GM23248 (cell line): ENCODE measurements around the gene GPR61. TPM values are rescaled to one million over a fixed set of nuclear protein-coding genes. Genes with fewer than 3 reads are reported as not detected.

Experiments used
- DNase-seq: peaks from one replicate; pipeline ENCODE4 v3.0.0-alpha.2; 2015
- H2AFZ ChIP-seq: fragments of 200-600 bp; sonication (generic); 2 replicates; pipeline ENCODE4 v1.6.1; 2016; ENCODE audit warnings: antibody characterized with exemption
- H3F3A ChIP-seq: fragments of 200-600 bp; sonication (generic); 2 replicates; pipeline ENCODE4 v1.6.1; 2016; ENCODE audit warnings: mild to moderate bottlenecking, antibody characterized with exemption, mixed run types; ENCODE audit not compliant: insufficient read depth
- H3K27ac ChIP-seq: fragments of 200-600 bp; sonication (generic); 2 replicates; pipeline ENCODE4 v1.5.1; 2016; ENCODE audit warnings: mild to moderate bottlenecking
- H3K27me3 ChIP-seq: fragments of 200-600 bp; sonication (generic); replicated peaks from 2 replicates; pipeline ENCODE4 v1.6.1; 2016; ENCODE audit warnings: mild to moderate bottlenecking; ENCODE audit not compliant: insufficient read depth
- H3K36me3 ChIP-seq: fragments of 200-600 bp; sonication (generic); 2 replicates; pipeline ENCODE4 v1.6.1; 2016; ENCODE audit warnings: low read depth, mild to moderate bottlenecking
- H3K4me1 ChIP-seq: fragments of 200-600 bp; sonication (generic); 2 replicates; pipeline ENCODE4 v1.6.1; 2016; ENCODE audit warnings: mild to moderate bottlenecking; ENCODE audit not compliant: insufficient read depth
- H3K4me2 ChIP-seq: fragments of 200-600 bp; sonication (generic); one replicate; pipeline ENCODE4 v1.6.1; 2016; ENCODE audit warnings: mild to moderate bottlenecking; ENCODE audit not compliant: unreplicated experiment
- H3K4me3 ChIP-seq: fragments of 200-600 bp; sonication (generic); 2 replicates; pipeline ENCODE4 v1.5.1; 2016; ENCODE audit warnings: mild to moderate bottlenecking
- H3K79me2 ChIP-seq: fragments of 200-600 bp; sonication (generic); 2 replicates; pipeline ENCODE4 v1.6.1; 2016; ENCODE audit warnings: mild to moderate bottlenecking; ENCODE audit not compliant: insufficient read depth
- H3K9ac ChIP-seq: fragments of 200-600 bp; sonication (generic); 2 replicates; pipeline ENCODE4 v1.6.1; 2016; ENCODE audit warnings: mild to moderate bottlenecking
- H3K9me2 ChIP-seq: fragments of 200-600 bp; sonication (generic); 2 replicates; pipeline ENCODE4 v1.6.1; 2016; ENCODE audit warnings: mixed run types, mild to moderate bottlenecking, moderate library complexity; ENCODE audit not compliant: insufficient read depth
- H3K9me3 ChIP-seq: fragments of 200-600 bp; sonication (generic); one replicate; pipeline ENCODE4 v1.6.1; 2017; ENCODE audit warnings: low read depth
- H4K20me1 ChIP-seq: fragments of 200-600 bp; sonication (generic); 2 replicates; pipeline ENCODE4 v1.6.0; 2016; ENCODE audit not compliant: insufficient read depth
- EZH2 ChIP-seq: fragments of 200-600 bp; sonication (generic); IDR thresholded peaks from 2 replicates; pipeline ENCODE4 v1.6.1; 2018; ENCODE audit warnings: antibody characterized with exemption, mild to moderate bottlenecking; ENCODE audit not compliant: insufficient read depth, poor library complexity, severe bottlenecking
- EZH2phosphoT487 ChIP-seq: fragments of 200-600 bp; sonication (generic); IDR thresholded peaks from 2 replicates; pipeline ENCODE4 v1.6.1; 2018; ENCODE audit warnings: antibody characterized with exemption, moderate library complexity, mild to moderate bottlenecking, low read depth; ENCODE audit not compliant: insufficient read depth
- WGBS, 2 experiments: methylation state at CpG; one replicate each; pipeline ENCODE4 v1.1.6; 2015 to 2017; ENCODE audit warnings: low lambda C conversion rate in 2 of 2, low coverage in 1 of 2; ENCODE audit errors: missing lambda C conversion rate in 2 of 2; 5-methylcytosine and 5-hydroxymethylcytosine counted together
- in situ Hi-C: fragments of 300-500 bp; cut with MboI; formaldehyde crosslinking; loops from 2 replicates; pipeline ENCODE4 v1.15.0; 2020
- polyA plus RNA-seq: library from polyadenylated mRNA; unstranded; fragments of >200 nt; fragmentation: Nextera tagmentation; extraction: Ambion mirVana; gene quantifications from 2 replicates; pipeline ENCODE4 v1.2.1, GENCODE V29; 2016
- total RNA-seq: library from RNA; depleted of rRNA; stranded (reverse); fragments of >200 nt; shearing (Covaris generic); gene quantifications from 2 replicates; pipeline ENCODE4 v1.2.3, GENCODE V29; 2014

GPR61 gene
- total and polyA plus RNA-seq, 2 experiments from 2014 or later: not detected

GRCh38 chr1:109492779-109493178 lies 46.9 kb upstream of the GPR61 start:
- WGBS, 2 experiments: 19 to 20% methylated on average over 4 of the region's 4 CpGs
- Histone ChIP-seq H3K4me3 (no peak overlapping the region), H3K9me2 (no peaks in the 10 kb centered on the region), H3K9me3 (no peaks in the 10 kb centered on the region), H3K4me1 (peaks cover 5% of the 10 kb centered on the region), H3K79me2 (peaks cover 25% of the 10 kb centered on the region), H3K9ac (no peak overlapping the region), H3K36me3 (0 out of 2 replicates have a peak, but pooled peaks cover 5% of the 10 kb centered on the region), H3F3A (no peaks in the 10 kb centered on the region), H3K4me2 (no peak overlapping the region), H3K27me3 (no peaks in the 10 kb centered on the region), H4K20me1 (no peaks in the 10 kb centered on the region), H3K27ac (no peak overlapping the region), H2AFZ (peak overlapping the region; percentile 91; the same call in 1 of the 2 replicates)
- in situ Hi-C loops: loop anchor here (5.0 kb wide), 1 partner anchor 40 kb away; no protein-coding TSS in a partner anchor
- TF ChIP-seq EZH2: no peak
- TF ChIP-seq EZH2phosphoT487: no peak
- DNase-seq: peak; percentile 32

- no peak overlapping the region for H3K27ac ChIP-seq
- H3K27me3 ChIP-seq: no peaks in the 10 kb centered on the region
- no peaks in the 10 kb centered on the region for H3F3A ChIP-seq
- H2AFZ ChIP-seq: peak overlapping the region; percentile 91
- H4K20me1 ChIP-seq: no peaks in the 10 kb centered on the region
- peak overlapping the region; percentile 93; the same call in 1 of the 2 replicates for H3K4me3 ChIP-seq
- H3K79me2 ChIP-seq: peaks cover 29% of the 10 kb centered on the region
- H3K9me3 ChIP-seq: no peaks in the 10 kb centered on the region
- H3K36me3 ChIP-seq: 0 out of 2 replicates have a peak, but pooled peaks cover 5% of the 10 kb centered on the region
- no peaks in the 10 kb centered on the region for H3K9me2 ChIP-seq
- peak overlapping the region; percentile 71 for H3K4me2 ChIP-seq
- WGBS, 2 experiments: 42 to 44% methylated on average over 4 of the region's 4 CpGs
- H3K4me1 ChIP-seq: peaks cover 5% of the 10 kb centered on the region
- peak; percentile 28 for DNase-seq
- in situ Hi-C loops: loop anchor here (5.0 kb wide), 1 partner anchor 39 kb away; no protein-coding TSS in a partner anchor
- H3K9ac ChIP-seq: peak overlapping the region; percentile 74
- TF ChIP-seq EZH2: no peak
- TF ChIP-seq EZH2phosphoT487: no peak
Measured at GRCh38 chr1:109493227-109493626, 46.4 kb upstream of the GPR61 start.

GRCh38 chr1:109493805-109494539 lies 45.7 kb upstream of the GPR61 start, which contains the start of gene CYB561D1:
Gene CYB561D1, plus strand, starts transcription at chr1:109494094. Its CDS starts 46 bp downstream, at chr1:109494140.
- no peak for TF ChIP-seq EZH2phosphoT487
- TF ChIP-seq EZH2: no peak
- Histone ChIP-seq H2AFZ (peak within 1 kb of the TSS; percentile 91), H3K9ac (peak within 1 kb of the TSS; percentile 74), H3K27ac (peak within 1 kb of the TSS; percentile 25; the same call in 1 of the 2 replicates), H3K9me2 (no peaks in the 10 kb centered on the region), H3K4me3 (peak within 1 kb of the TSS; percentile 93), H3K36me3 (0 out of 2 replicates have a peak, but pooled peaks cover 5% of the 10 kb centered on the region), H3K4me2 (peak within 1 kb of the TSS; percentile 72), H3K9me3 (no peaks in the 10 kb centered on the region), H4K20me1 (no peaks in the 10 kb centered on the region), H3K79me2 (peaks cover 29% of the 10 kb centered on the region), H3F3A (no peaks in the 10 kb centered on the region), H3K27me3 (no peaks in the 10 kb centered on the region), H3K4me1 (peaks cover 5% of the 10 kb centered on the region)
- DNase-seq: peak; percentile 93
- in situ Hi-C loops: loop anchor here (5.0 kb wide), 1 partner anchor 38 kb away; no protein-coding TSS in a partner anchor
- WGBS, 2 experiments: 1% methylated on average over 29 to 37 of the region's 44 CpGs

GRCh38 chr1:109495738-109496137 lies 43.9 kb upstream of the GPR61 start:
- in situ Hi-C loops: no loop called here
- 84 to 87% methylated on average over 7 of the region's 7 CpGs for WGBS, 2 experiments

More at GRCh38 chr1:109495738-109496137, 43.9 kb upstream of the GPR61 start:
- Histone ChIP-seq H3K27ac (no peak overlapping the region), H2AFZ (no peak overlapping the region), H3K4me2 (no peak overlapping the region), H3K9me3 (no peaks in the 10 kb centered on the region), H3K9ac (no peak overlapping the region), H3K4me1 (peaks cover 15% of the 10 kb centered on the region), H3K36me3 (0 out of 2 replicates have a peak, but pooled peaks cover 5% of the 10 kb centered on the region), H3K4me3 (no peak overlapping the region), H3K9me2 (no peaks in the 10 kb centered on the region), H4K20me1 (no peaks in the 10 kb centered on the region), H3K27me3 (no peaks in the 10 kb centered on the region), H3K79me2 (peaks cover 29% of the 10 kb centered on the region), H3F3A (peaks cover 7% of the 10 kb centered on the region; the same call in 1 of the 2 replicates)
- DNase-seq: no peak
- TF ChIP-seq EZH2phosphoT487 (no peak), EZH2 (no peak)
